Measurements from ENCODE around the gene LRMDA.

The LRMDA gene

GRCh38 chr10:76491216-76491615 is 1059.8 kb downstream of the LRMDA start:
- Histone ChIP-seq H3K36me3 (ENCODE audit: insufficient read depth) (no peaks in the 10 kb centered on the region), H2AFZ (ENCODE audit: low read depth) (no peak overlapping the region), H3K9ac (no peak overlapping the region), H3K4me1 (ENCODE audit: low read depth, poor library complexity, severe bottlenecking) (no peaks in the 10 kb centered on the region), H3K4me3 (IDR thresholded peaks at IDR 0.05; ENCODE audit: insufficient read depth, low read depth, low read length) (no peak overlapping the region), H4K20me1 (ENCODE audit: insufficient read depth) (no peaks in the 10 kb centered on the region), H3K4me2 (no peak overlapping the region), H3K27ac (no peak overlapping the region), H3K79me2 (ENCODE audit: insufficient read depth, low read depth) (no peaks in the 10 kb centered on the region), H3K27me3 (ENCODE audit: insufficient read depth, low read depth) (no peaks in the 10 kb centered on the region)
- no peak for TF ChIP-seq CTCF (conservative IDR thresholded peaks at IDR 0.05; ENCODE audit: low read depth, low read length)

GRCh38 chr10:76492026-76492425 is 1060.6 kb downstream of the LRMDA start:
- Histone ChIP-seq H3K36me3 (ENCODE audit: insufficient read depth) (no peaks in the 10 kb centered on the region), H4K20me1 (ENCODE audit: insufficient read depth) (no peaks in the 10 kb centered on the region), H3K4me2 (no peak overlapping the region), H3K79me2 (ENCODE audit: insufficient read depth, low read depth) (no peaks in the 10 kb centered on the region), H3K9ac (no peak overlapping the region), H3K4me1 (ENCODE audit: low read depth, poor library complexity, severe bottlenecking) (no peaks in the 10 kb centered on the region), H3K27ac (no peak overlapping the region), H3K4me3 (IDR thresholded peaks at IDR 0.05; ENCODE audit: insufficient read depth, low read depth, low read length) (no peak overlapping the region), H2AFZ (ENCODE audit: low read depth) (no peak overlapping the region), H3K27me3 (ENCODE audit: insufficient read depth, low read depth) (no peaks in the 10 kb centered on the region)
- no peak for TF ChIP-seq CTCF (conservative IDR thresholded peaks at IDR 0.05; ENCODE audit: low read depth, low read length)

GRCh38 chr10:76492678-76493472 is 1061.5 kb downstream of the LRMDA start:
- Histone ChIP-seq H3K4me1 (ENCODE audit: low read depth, poor library complexity, severe bottlenecking) (no peaks in the 10 kb centered on the region), H4K20me1 (ENCODE audit: insufficient read depth) (no peaks in the 10 kb centered on the region), H3K4me3 (IDR thresholded peaks at IDR 0.05; ENCODE audit: insufficient read depth, low read depth, low read length) (no peak overlapping the region), H3K27ac (no peak overlapping the region), H3K36me3 (ENCODE audit: insufficient read depth) (no peaks in the 10 kb centered on the region), H3K4me2 (no peak overlapping the region), H3K9ac (no peak overlapping the region), H3K27me3 (ENCODE audit: insufficient read depth, low read depth) (no peaks in the 10 kb centered on the region), H2AFZ (ENCODE audit: low read depth) (no peak overlapping the region), H3K79me2 (ENCODE audit: insufficient read depth, low read depth) (no peaks in the 10 kb centered on the region)
- TF ChIP-seq CTCF (conservative IDR thresholded peaks at IDR 0.05; ENCODE audit: low read depth, low read length) = no peak

GRCh38 chr10:76497666-76498065 is 1066.2 kb downstream of the LRMDA start:
- Histone ChIP-seq H3K27me3 (ENCODE audit: insufficient read depth, low read depth) (no peaks in the 10 kb centered on the region), H3K4me3 (IDR thresholded peaks at IDR 0.05; ENCODE audit: insufficient read depth, low read depth, low read length) (no peak overlapping the region), H3K9ac (no peak overlapping the region), H3K36me3 (ENCODE audit: insufficient read depth) (no peaks in the 10 kb centered on the region), H3K4me1 (ENCODE audit: low read depth, poor library complexity, severe bottlenecking) (no peaks in the 10 kb centered on the region), H3K27ac (no peak overlapping the region), H2AFZ (ENCODE audit: low read depth) (no peak overlapping the region), H3K4me2 (no peak overlapping the region), H4K20me1 (ENCODE audit: insufficient read depth) (no peaks in the 10 kb centered on the region), H3K79me2 (ENCODE audit: insufficient read depth, low read depth) (no peaks in the 10 kb centered on the region)
- TF ChIP-seq CTCF (conservative IDR thresholded peaks at IDR 0.05; ENCODE audit: low read depth, low read length) = no peak
